Neural cell (in vitro differentiated cells): ENCODE data around the gene ATPAF1.

Experiments
- RAD21 ChIP-seq: fragments of 450-650 bp; conservative IDR thresholded peaks from 2 replicates; pipeline ENCODE4 v1.6.1; 2014; ENCODE audit warnings: antibody characterized with exemption, mild to moderate bottlenecking, moderate library complexity
- SMC3 ChIP-seq: fragments of 450-650 bp; conservative IDR thresholded peaks from 2 replicates; pipeline ENCODE4 v1.6.1; 2014; ENCODE audit warnings: antibody characterized with exemption, mild to moderate bottlenecking, moderate library complexity; ENCODE audit not compliant: poor library complexity
- TF ChIP-seq, protein P1 (sequence below): fragments of 450-650 bp; IDR thresholded peaks from 2 replicates; pipeline ENCODE4 v1.5.1; 2014; ENCODE audit warnings: antibody characterized with exemption, mild to moderate bottlenecking, moderate library complexity; ENCODE audit not compliant: poor library complexity, severe bottlenecking

DNA sequence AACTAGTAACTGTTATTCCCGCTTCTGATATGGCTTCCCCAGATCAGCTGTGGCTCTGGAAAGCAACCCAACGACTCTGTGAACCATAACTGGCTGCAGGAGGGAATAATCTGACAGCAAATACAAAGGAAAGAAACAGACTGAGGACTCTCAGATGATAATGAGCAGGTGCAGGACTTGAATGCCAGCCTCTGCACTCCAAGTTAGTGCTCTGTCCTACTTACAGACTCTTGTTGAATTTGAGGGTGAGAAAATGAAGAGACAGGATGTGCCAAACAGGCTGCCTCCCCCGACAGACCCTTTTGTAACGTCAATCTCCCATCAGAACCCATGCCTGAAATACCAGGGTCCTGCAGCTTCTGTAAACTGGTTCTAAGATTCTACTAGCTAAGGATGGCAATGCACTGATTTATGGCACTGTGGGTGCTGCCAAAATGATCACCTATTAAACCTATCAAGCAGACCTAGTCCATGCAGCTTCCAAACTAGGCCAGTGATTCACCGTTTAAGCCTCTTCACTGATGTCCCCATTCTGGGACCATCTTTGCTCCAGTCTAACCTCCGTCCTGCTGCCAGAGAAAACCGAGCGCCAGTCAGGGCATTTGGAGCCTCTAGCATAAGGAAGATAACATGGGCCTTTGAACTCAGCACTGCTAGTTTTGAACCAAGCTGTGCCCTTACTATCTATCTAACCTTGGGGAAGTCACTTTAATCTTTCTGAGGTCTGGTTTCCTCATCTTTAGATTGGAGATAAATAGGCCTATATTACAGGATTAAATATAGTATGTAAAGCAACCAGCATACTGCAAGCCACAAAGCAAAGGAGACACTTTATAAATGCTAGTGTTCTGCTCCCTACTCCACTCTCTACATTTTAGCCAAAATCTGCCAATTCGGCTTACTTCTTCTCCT is 68.8 kb downstream of the ATPAF1 start:
- TF ChIP-seq, protein P1, sequence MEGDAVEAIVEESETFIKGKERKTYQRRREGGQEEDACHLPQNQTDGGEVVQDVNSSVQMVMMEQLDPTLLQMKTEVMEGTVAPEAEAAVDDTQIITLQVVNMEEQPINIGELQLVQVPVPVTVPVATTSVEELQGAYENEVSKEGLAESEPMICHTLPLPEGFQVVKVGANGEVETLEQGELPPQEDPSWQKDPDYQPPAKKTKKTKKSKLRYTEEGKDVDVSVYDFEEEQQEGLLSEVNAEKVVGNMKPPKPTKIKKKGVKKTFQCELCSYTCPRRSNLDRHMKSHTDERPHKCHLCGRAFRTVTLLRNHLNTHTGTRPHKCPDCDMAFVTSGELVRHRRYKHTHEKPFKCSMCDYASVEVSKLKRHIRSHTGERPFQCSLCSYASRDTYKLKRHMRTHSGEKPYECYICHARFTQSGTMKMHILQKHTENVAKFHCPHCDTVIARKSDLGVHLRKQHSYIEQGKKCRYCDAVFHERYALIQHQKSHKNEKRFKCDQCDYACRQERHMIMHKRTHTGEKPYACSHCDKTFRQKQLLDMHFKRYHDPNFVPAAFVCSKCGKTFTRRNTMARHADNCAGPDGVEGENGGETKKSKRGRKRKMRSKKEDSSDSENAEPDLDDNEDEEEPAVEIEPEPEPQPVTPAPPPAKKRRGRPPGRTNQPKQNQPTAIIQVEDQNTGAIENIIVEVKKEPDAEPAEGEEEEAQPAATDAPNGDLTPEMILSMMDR = no peak
- TF ChIP-seq SMC3 = no peak
- TF ChIP-seq RAD21 = no peak
